Measurements from ENCODE around the gene SUMO3. TPM values are rescaled to one million over a fixed set of nuclear protein-coding genes. Genes with fewer than 3 reads are reported as not detected.

SUMO3 gene
- total RNA-seq, 3 donors from 2014 or later: 87.0 to 107 (median 93.4) TPM

- no peak overlapping the region for H3K4me3 Mint-ChIP-seq
- no peaks in the 10 kb centered on the region for H3K9me3 Mint-ChIP-seq
- DNase-seq: no peak
- no peaks in the 10 kb centered on the region for H3K27me3 Mint-ChIP-seq (ENCODE audit: low read depth)
- H3K4me1 Mint-ChIP-seq (ENCODE audit: low read depth): peaks cover 8% of the 10 kb centered on the region
- peaks cover 30% of the 10 kb centered on the region for H3K36me3 Mint-ChIP-seq (ENCODE audit: insufficient read depth)
- ATAC-seq: no peak
Measured at GRCh38 chr21:44810779-44811178, 7.1 kb downstream of the SUMO3 start.

GRCh38 chr21:44805859-44806258, 12.0 kb downstream of the SUMO3 start:
- DNase-seq: no peak
- Mint-ChIP-seq H3K27me3 (ENCODE audit: low read depth) (no peaks in the 10 kb centered on the region), H3K36me3 (ENCODE audit: insufficient read depth) (peaks cover 35% of the 10 kb centered on the region), H3K4me3 (no peak overlapping the region), H3K9me3 (no peaks in the 10 kb centered on the region), H3K4me1 (ENCODE audit: low read depth) (peaks cover 15% of the 10 kb centered on the region)
- no peak for ATAC-seq

- peaks cover 20% of the 10 kb centered on the region for H3K4me1 Mint-ChIP-seq (ENCODE audit: low read depth)
- H3K9me3 Mint-ChIP-seq: no peaks in the 10 kb centered on the region
- H3K36me3 Mint-ChIP-seq (ENCODE audit: insufficient read depth): peaks cover 34% of the 10 kb centered on the region
- H3K27me3 Mint-ChIP-seq (ENCODE audit: low read depth): no peaks in the 10 kb centered on the region
- no peak for DNase-seq
- ATAC-seq: no peak
- no peak overlapping the region for H3K4me3 Mint-ChIP-seq
Measured at GRCh38 chr21:44805226-44805625, 12.6 kb downstream of the SUMO3 start.

- Mint-ChIP-seq H3K4me1 (ENCODE audit: low read depth) (peaks cover 24% of the 10 kb centered on the region), H3K27me3 (ENCODE audit: low read depth) (no peaks in the 10 kb centered on the region), H3K4me3 (no peak overlapping the region), H3K9me3 (no peaks in the 10 kb centered on the region), H3K36me3 (ENCODE audit: insufficient read depth) (peaks cover 34% of the 10 kb centered on the region)
- ATAC-seq (no peak), DNase-seq (no peak)
Measured at GRCh38 chr21:44804762-44805161, 13.1 kb downstream of the SUMO3 start.

GRCh38 chr21:44803651-44804050, 14.2 kb downstream of the SUMO3 start:
- peaks cover 35% of the 10 kb centered on the region for H3K36me3 Mint-ChIP-seq (ENCODE audit: insufficient read depth)
- no peak for ATAC-seq
- peaks cover 32% of the 10 kb centered on the region for H3K4me1 Mint-ChIP-seq (ENCODE audit: low read depth)

GRCh38 chr21:44802396-44803153, 15.3 kb downstream of the SUMO3 start:
- Mint-ChIP-seq H3K4me1 (ENCODE audit: low read depth) (peaks cover 37% of the 10 kb centered on the region), H3K4me3 (peak overlapping the region; percentile 91), H3K36me3 (ENCODE audit: insufficient read depth) (peaks cover 41% of the 10 kb centered on the region), H3K9me3 (no peaks in the 10 kb centered on the region), H3K27me3 (ENCODE audit: low read depth) (no peaks in the 10 kb centered on the region)
- DNase-seq (no peak), ATAC-seq (peak; percentile 6 to 9)

More at GRCh38 chr21:44803651-44804050, 14.2 kb downstream of the SUMO3 start:
- no peak overlapping the region for H3K4me3 Mint-ChIP-seq
- no peak for DNase-seq
- H3K9me3 Mint-ChIP-seq: no peaks in the 10 kb centered on the region
- H3K27me3 Mint-ChIP-seq (ENCODE audit: low read depth): no peaks in the 10 kb centered on the region

GRCh38 chr21:44801468-44802395, 16.1 kb downstream of the SUMO3 start, which contains the start of gene UBE2G2:
UBE2G2 (minus strand) TSS chr21:44801820; CDS start chr21:44801748, 72 bp downstream.
- Mint-ChIP-seq H3K36me3 (ENCODE audit: insufficient read depth) (peaks cover 41% of the 10 kb centered on the region), H3K9me3 (no peaks in the 10 kb centered on the region), H3K27me3 (ENCODE audit: low read depth) (no peaks in the 10 kb centered on the region), H3K4me1 (ENCODE audit: low read depth) (peaks cover 41% of the 10 kb centered on the region), H3K4me3 (peak within 1 kb of the TSS; percentile 99)
- DNase-seq (peak; percentile 81), ATAC-seq (peak; percentile 95 to 97)

GRCh38 chr21:44800971-44801467, 16.8 kb downstream of the SUMO3 start:
- Mint-ChIP-seq H3K27me3 (ENCODE audit: low read depth) (no peaks in the 10 kb centered on the region), H3K36me3 (ENCODE audit: insufficient read depth) (peaks cover 35% of the 10 kb centered on the region)

GRCh38 chr21:44800103-44800502, 17.8 kb downstream of the SUMO3 start:
- H3K9me3 Mint-ChIP-seq: no peaks in the 10 kb centered on the region

More at GRCh38 chr21:44800971-44801467, 16.8 kb downstream of the SUMO3 start:
- Mint-ChIP-seq H3K4me1 (ENCODE audit: low read depth) (peaks cover 48% of the 10 kb centered on the region), H3K4me3 (peak overlapping the region; percentile 99), H3K9me3 (no peaks in the 10 kb centered on the region)
- DNase-seq: no peak
- ATAC-seq: peak; percentile 57 to 62

GRCh38 chr21:44799646-44800045, 18.2 kb downstream of the SUMO3 start:
- no peaks in the 10 kb centered on the region for H3K27me3 Mint-ChIP-seq (ENCODE audit: low read depth)
- DNase-seq: no peak
- ATAC-seq: no peak
- H3K4me1 Mint-ChIP-seq (ENCODE audit: low read depth): peaks cover 52% of the 10 kb centered on the region
- H3K9me3 Mint-ChIP-seq: no peaks in the 10 kb centered on the region
- H3K4me3 Mint-ChIP-seq: peak overlapping the region; percentile 99
- peaks cover 25% of the 10 kb centered on the region for H3K36me3 Mint-ChIP-seq (ENCODE audit: insufficient read depth)

More at GRCh38 chr21:44800103-44800502, 17.8 kb downstream of the SUMO3 start:
- Mint-ChIP-seq H3K4me3 (peak overlapping the region; percentile 99), H3K27me3 (ENCODE audit: low read depth) (no peaks in the 10 kb centered on the region), H3K36me3 (ENCODE audit: insufficient read depth) (peaks cover 28% of the 10 kb centered on the region), H3K4me1 (ENCODE audit: low read depth) (peaks cover 52% of the 10 kb centered on the region)
- DNase-seq (no peak), ATAC-seq (no peak)

GRCh38 chr21:44797775-44798174, 20.1 kb downstream of the SUMO3 start:
- Mint-ChIP-seq H3K4me1 (ENCODE audit: low read depth) (peaks cover 59% of the 10 kb centered on the region), H3K27me3 (ENCODE audit: low read depth) (no peaks in the 10 kb centered on the region), H3K9me3 (no peaks in the 10 kb centered on the region), H3K36me3 (ENCODE audit: insufficient read depth) (peaks cover 29% of the 10 kb centered on the region), H3K4me3 (no peak overlapping the region)
- ATAC-seq (no peak), DNase-seq (no peak)

- DNase-seq (no peak), ATAC-seq (no peak)
- Mint-ChIP-seq H3K36me3 (ENCODE audit: insufficient read depth) (peaks cover 37% of the 10 kb centered on the region), H3K4me3 (no peak overlapping the region), H3K27me3 (ENCODE audit: low read depth) (no peaks in the 10 kb centered on the region), H3K4me1 (ENCODE audit: low read depth) (peaks cover 65% of the 10 kb centered on the region), H3K9me3 (no peaks in the 10 kb centered on the region)
Measured at GRCh38 chr21:44795342-44795741, 22.5 kb downstream of the SUMO3 start.

- H3K4me3 Mint-ChIP-seq: no peak overlapping the region
- DNase-seq (no peak), ATAC-seq (no peak)
- H3K36me3 Mint-ChIP-seq (ENCODE audit: insufficient read depth): peaks cover 30% of the 10 kb centered on the region
- H3K27me3 Mint-ChIP-seq (ENCODE audit: low read depth): no peaks in the 10 kb centered on the region
- no peaks in the 10 kb centered on the region for H3K9me3 Mint-ChIP-seq
- peaks cover 64% of the 10 kb centered on the region for H3K4me1 Mint-ChIP-seq (ENCODE audit: low read depth)
Measured at GRCh38 chr21:44793592-44794374, 24.1 kb downstream of the SUMO3 start.

Data from activated T-cell treated with anti-CD3 and anti-CD28 coated beads, Interleukin-2, amount 50 U/mL, for 4 hours (primary cell).